ENCODE measurements around the gene LIG4. TPM values are rescaled to one million over a fixed set of nuclear protein-coding genes. Genes with fewer than 3 reads are reported as not detected.
"Not testable (repeated sequence)": the region's sequence is repeated elsewhere in the genome, so short reads cannot be mapped to it uniquely, and the experiment has no call there.

Gene LIG4
- 10 to 100 TPM; 10.2 to 18.2 (median 16.4) TPM for polyA plus RNA-seq (ENCODE audit: insufficient read length in 4 of 4)

GRCh38 chr13:108215436-108215835 is at the start of gene LIG4:
Gene LIG4 (minus strand): TSS chr13:108215536. CDS start chr13:108211268, 4,268 bp downstream.
- peak; percentile 75 to 87 (median 84) for DNase-seq (ENCODE audit: low read depth in 4 of 4, low spot score in 3 of 4)

GRCh38 chr13:108263621-108264355 is 48.5 kb upstream of the LIG4 start:
- no peak for DNase-seq (ENCODE audit: low read depth in 4 of 4, low spot score in 3 of 4)

- no peak for DNase-seq (ENCODE audit: low read depth in 4 of 4, low spot score in 3 of 4)
Measured at GRCh38 chr13:108257248-108257647, 41.9 kb upstream of the LIG4 start.

GRCh38 chr13:108249150-108249549 is 33.8 kb upstream of the LIG4 start:
- no peak for DNase-seq (ENCODE audit: low read depth in 4 of 4, low spot score in 3 of 4)

GRCh38 chr13:108230377-108230776 is 15.0 kb upstream of the LIG4 start:
- no peak for DNase-seq (ENCODE audit: low read depth in 4 of 4, low spot score in 3 of 4)

- DNase-seq (ENCODE audit: low read depth in 4 of 4, low spot score in 3 of 4), result no peak
Measured at GRCh38 chr13:108227651-108228272, 12.4 kb upstream of the LIG4 start.

GRCh38 chr13:108226184-108226583 is 10.8 kb upstream of the LIG4 start:
- DNase-seq (ENCODE audit: low read depth in 4 of 4, low spot score in 3 of 4), result no peak

GRCh38 chr13:108225440-108225839 is 10.1 kb upstream of the LIG4 start:
- DNase-seq (ENCODE audit: low read depth in 4 of 4, low spot score in 3 of 4), result no peak

- DNase-seq (ENCODE audit: low read depth in 4 of 4, low spot score in 3 of 4), result no peak
Measured at GRCh38 chr13:108223687-108224503, 8.6 kb upstream of the LIG4 start.

- no peak for DNase-seq (ENCODE audit: low read depth in 4 of 4, low spot score in 3 of 4)
Measured at GRCh38 chr13:108220041-108220440, 4.7 kb upstream of the LIG4 start.

GRCh38 chr13:108218044-108218974 is 3.0 kb upstream of the LIG4 start, which contains the start of gene ABHD13:
Gene ABHD13 (plus strand): TSS chr13:108218392. CDS start chr13:108229219, 10,827 bp downstream.
- DNase-seq (ENCODE audit: low read depth in 4 of 4, low spot score in 3 of 4), result peak; percentile 80 to 86 (median 84)

GRCh38 chr13:108217307-108218043 is 2.1 kb upstream of the LIG4 start:
- not testable (repeated sequence) for DNase-seq (ENCODE audit: low read depth in 4 of 4, low spot score in 3 of 4)

GRCh38 chr13:108214441-108215271 is 680 bp downstream of the LIG4 start:
- DNase-seq (ENCODE audit: low read depth in 4 of 4, low spot score in 3 of 4), result no peak

GRCh38 chr13:108213946-108214345 is 1.4 kb downstream of the LIG4 start:
- DNase-seq (ENCODE audit: low read depth in 4 of 4, low spot score in 3 of 4), result no peak

- DNase-seq (ENCODE audit: low read depth in 4 of 4, low spot score in 3 of 4), result no peak
Measured at GRCh38 chr13:108212886-108213285, 2.5 kb downstream of the LIG4 start.

GRCh38 chr13:108210551-108210950 is 4.8 kb downstream of the LIG4 start:
- no peak for DNase-seq (ENCODE audit: low read depth in 4 of 4, low spot score in 3 of 4)

GRCh38 chr13:108200781-108201398 is 14.4 kb downstream of the LIG4 start:
- DNase-seq (ENCODE audit: low read depth in 4 of 4, low spot score in 3 of 4), result no peak

- no peak for DNase-seq (ENCODE audit: low read depth in 4 of 4, low spot score in 3 of 4)
Measured at GRCh38 chr13:108195861-108196260, 19.5 kb downstream of the LIG4 start.

Measured in left renal pelvis (tissue), 4 donors.